GM21825 (cell line): ENCODE data around the gene ADARB2.
"Not testable (repeated sequence)": the region's sequence is repeated elsewhere in the genome, so short reads cannot be mapped to it uniquely, and the experiment has no call there.

Experiments used
- ATAC-seq: cut with Tn5 transposase; IDR thresholded peaks from one replicate; pipeline ENCODE4 v1.9.1; 2021; ENCODE audit warnings: mild to moderate bottlenecking, moderate library complexity; ENCODE audit not compliant: unreplicated experiment

ADARB2 gene

GRCh38 chr10:1402016-1402770 lies 335.1 kb downstream of the ADARB2 start:
- ATAC-seq, result no peak

GRCh38 chr10:1401071-1401965 lies 336.0 kb downstream of the ADARB2 start:
- no peak for ATAC-seq

GRCh38 chr10:1400101-1401070 lies 336.9 kb downstream of the ADARB2 start:
- no peak for ATAC-seq

GRCh38 chr10:1399431-1400100 lies 337.8 kb downstream of the ADARB2 start:
- ATAC-seq, result no peak

GRCh38 chr10:1398626-1399410 lies 338.5 kb downstream of the ADARB2 start:
- ATAC-seq, result no peak

GRCh38 chr10:1398116-1398515 lies 339.2 kb downstream of the ADARB2 start:
- ATAC-seq, result not testable (repeated sequence)

- no peak for ATAC-seq
Measured at GRCh38 chr10:1396297-1396635, 341.1 kb downstream of the ADARB2 start.

- no peak for ATAC-seq
Measured at GRCh38 chr10:1395481-1396296, 341.6 kb downstream of the ADARB2 start.

GRCh38 chr10:1395025-1395480 lies 342.3 kb downstream of the ADARB2 start:
- ATAC-seq, result no peak

- no peak for ATAC-seq
Measured at GRCh38 chr10:1394155-1394912, 343.0 kb downstream of the ADARB2 start.

- ATAC-seq, result no peak
Measured at GRCh38 chr10:1393481-1393880, 343.8 kb downstream of the ADARB2 start.

GRCh38 chr10:1392127-1392526 lies 345.2 kb downstream of the ADARB2 start:
- ATAC-seq, result no peak

- ATAC-seq, result no peak
Measured at GRCh38 chr10:1390200-1390599, 347.1 kb downstream of the ADARB2 start.

- no peak for ATAC-seq
Measured at GRCh38 chr10:1384026-1384425, 353.3 kb downstream of the ADARB2 start.

- no peak for ATAC-seq
Measured at GRCh38 chr10:1382711-1383110, 354.6 kb downstream of the ADARB2 start.

GRCh38 chr10:1381339-1381738 lies 356.0 kb downstream of the ADARB2 start:
- no peak for ATAC-seq

GRCh38 chr10:1380088-1380671 lies 357.1 kb downstream of the ADARB2 start:
- no peak for ATAC-seq

- no peak for ATAC-seq
Measured at GRCh38 chr10:1379601-1380000, 357.7 kb downstream of the ADARB2 start.
